Lower lobe of right lung (tissue), 2 donors: ENCODE measurements around the gene ZNF462. TPM values are rescaled to one million over a fixed set of nuclear protein-coding genes. Genes with fewer than 3 reads are reported as not detected.

Source experiments
- ATAC-seq, 2 donors: fragments of 200-7000 bp; cut with Tn5 transposase; one replicate each; pipeline ENCODE4 v1.9.1; 2020 to 2022; ENCODE audit warnings: mild to moderate bottlenecking in 2 of 2, moderate library complexity in 2 of 2
- DNase-seq: peaks from one replicate; pipeline ENCODE4 v3.0.0-alpha.2; 2020
- H3K27ac ChIP-seq: fragments of 200-600 bp; one replicate; pipeline ENCODE4 v1.8.0; 2022
- H3K27me3 ChIP-seq: fragments of 200-600 bp; one replicate; pipeline ENCODE4 v1.8.0; 2022; ENCODE audit warnings: low read depth
- H3K36me3 ChIP-seq: fragments of 200-600 bp; one replicate; pipeline ENCODE4 v1.8.0; 2022; ENCODE audit warnings: mild to moderate bottlenecking
- H3K4me1 ChIP-seq: fragments of 200-600 bp; one replicate; pipeline ENCODE4 v1.8.0; 2022
- H3K4me3 ChIP-seq: fragments of 200-600 bp; one replicate; pipeline ENCODE4 v1.8.0; 2022; ENCODE audit warnings: mild to moderate bottlenecking
- H3K9me3 ChIP-seq: fragments of 200-600 bp; one replicate; pipeline ENCODE4 v1.8.0; 2022
- intact Hi-C: fragments of 100-400 bp; cut with DNase I; formaldehyde crosslinking; loops from one replicate; pipeline ENCODE4 v1.11.0; 2022
- total RNA-seq: library from RNA; stranded (reverse); fragmentation: NEBNext Ultra II Directional; extraction: Animal tissue kit (Norgen Biotek cat#: 25700); gene quantifications from one replicate; pipeline ENCODE4 v1.2.1, GENCODE V29; 2021
- TF ChIP-seq, protein P1 (sequence below): fragments of 200-600 bp; IDR thresholded peaks from one replicate; pipeline ENCODE4 v1.8.0; 2022; ENCODE audit warnings: antibody characterized with exemption, mild to moderate bottlenecking
- donor health status: DM: no; HTN: yes; CAD: no; lungs with severe emphysema.

ZNF462 gene
- total RNA-seq, 1 donor from 2014 or later: 24.4 TPM

DNA sequence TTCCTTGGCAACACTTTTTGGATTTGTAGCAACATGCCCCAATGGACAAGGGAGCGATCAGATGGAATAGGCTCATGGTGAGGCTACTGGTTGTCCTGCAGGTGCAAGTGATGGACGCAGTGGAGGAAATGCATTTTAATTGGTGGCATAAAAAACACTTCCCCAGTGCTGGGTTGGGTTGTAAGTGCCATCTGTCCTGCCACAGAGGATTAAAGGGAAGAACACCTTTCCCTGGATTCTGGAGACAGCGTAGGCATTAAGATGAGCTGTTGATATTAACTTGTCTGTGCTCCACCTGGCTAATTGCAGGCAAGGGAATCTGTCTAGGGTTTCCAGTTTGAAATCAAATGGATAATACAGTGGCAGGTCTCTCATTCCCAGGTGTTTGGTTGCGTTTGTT, 173.4 kb downstream of the ZNF462 start:
- Histone ChIP-seq H3K27ac (no peak overlapping the region), H3K27me3 (no peaks in the 10 kb centered on the region), H3K4me1 (no peaks in the 10 kb centered on the region), H3K36me3 (no peaks in the 10 kb centered on the region), H3K9me3 (no peaks in the 10 kb centered on the region), H3K4me3 (no peak overlapping the region)
- TF ChIP-seq, protein P1, sequence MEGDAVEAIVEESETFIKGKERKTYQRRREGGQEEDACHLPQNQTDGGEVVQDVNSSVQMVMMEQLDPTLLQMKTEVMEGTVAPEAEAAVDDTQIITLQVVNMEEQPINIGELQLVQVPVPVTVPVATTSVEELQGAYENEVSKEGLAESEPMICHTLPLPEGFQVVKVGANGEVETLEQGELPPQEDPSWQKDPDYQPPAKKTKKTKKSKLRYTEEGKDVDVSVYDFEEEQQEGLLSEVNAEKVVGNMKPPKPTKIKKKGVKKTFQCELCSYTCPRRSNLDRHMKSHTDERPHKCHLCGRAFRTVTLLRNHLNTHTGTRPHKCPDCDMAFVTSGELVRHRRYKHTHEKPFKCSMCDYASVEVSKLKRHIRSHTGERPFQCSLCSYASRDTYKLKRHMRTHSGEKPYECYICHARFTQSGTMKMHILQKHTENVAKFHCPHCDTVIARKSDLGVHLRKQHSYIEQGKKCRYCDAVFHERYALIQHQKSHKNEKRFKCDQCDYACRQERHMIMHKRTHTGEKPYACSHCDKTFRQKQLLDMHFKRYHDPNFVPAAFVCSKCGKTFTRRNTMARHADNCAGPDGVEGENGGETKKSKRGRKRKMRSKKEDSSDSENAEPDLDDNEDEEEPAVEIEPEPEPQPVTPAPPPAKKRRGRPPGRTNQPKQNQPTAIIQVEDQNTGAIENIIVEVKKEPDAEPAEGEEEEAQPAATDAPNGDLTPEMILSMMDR: no peak
- intact Hi-C loops: no loop called here
- DNase-seq (no peak), ATAC-seq (no peak)

DNA sequence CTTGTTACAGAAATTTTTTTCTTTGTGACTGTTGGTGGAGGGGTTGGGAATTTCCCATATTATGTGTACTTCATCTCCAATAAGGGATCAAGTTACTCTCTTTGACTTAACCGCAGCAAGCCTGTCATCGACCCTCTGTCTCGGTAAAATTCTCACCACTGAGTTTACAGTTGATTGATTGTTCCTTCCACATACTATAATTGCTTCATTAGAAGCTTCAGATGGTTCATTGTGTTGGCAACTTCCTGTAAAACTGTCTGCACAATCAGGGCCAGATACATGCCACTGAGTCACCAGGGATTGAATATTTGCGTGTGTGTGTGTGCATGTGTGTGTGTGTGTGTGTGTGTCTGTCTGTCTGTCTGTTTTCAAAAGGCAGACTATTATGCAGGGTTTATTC, 176.6 kb downstream of the ZNF462 start:
- intact Hi-C loops: no loop called here
- DNase-seq (no peak), ATAC-seq (no peak)

DNA sequence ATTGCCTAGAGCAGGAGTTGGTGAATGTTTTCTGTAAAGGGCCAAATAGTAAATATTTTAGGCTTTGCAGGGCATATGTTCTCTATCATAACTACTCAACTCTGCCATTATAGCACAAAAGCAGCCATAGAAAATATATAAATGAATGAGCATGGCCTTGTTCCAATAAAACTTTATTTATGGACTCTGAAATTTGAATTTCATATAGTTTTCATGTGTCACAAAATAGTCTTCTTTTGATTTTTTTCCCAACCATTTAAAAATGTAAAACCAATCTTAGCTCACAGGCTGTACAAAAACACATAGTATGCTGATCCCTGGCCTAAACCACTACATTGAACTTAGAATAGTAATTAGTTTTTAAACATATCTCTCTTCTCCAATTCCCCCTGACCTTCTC, 179.6 kb downstream of the ZNF462 start:
- TF ChIP-seq, protein P1: no peak
- intact Hi-C loops: no loop called here
- no peaks in the 10 kb centered on the region for H3K4me1 ChIP-seq
- H3K9me3 ChIP-seq: no peaks in the 10 kb centered on the region
- H3K27me3 ChIP-seq: no peaks in the 10 kb centered on the region
- no peak overlapping the region for H3K27ac ChIP-seq
- H3K36me3 ChIP-seq: no peaks in the 10 kb centered on the region
- no peak overlapping the region for H3K4me3 ChIP-seq
- DNase-seq: no peak
- ATAC-seq: no peak

More for the DNA sequence above, 176.6 kb downstream of the ZNF462 start:
- Histone ChIP-seq H3K9me3 (no peaks in the 10 kb centered on the region), H3K4me1 (no peaks in the 10 kb centered on the region), H3K36me3 (no peaks in the 10 kb centered on the region), H3K27ac (no peak overlapping the region), H3K27me3 (no peaks in the 10 kb centered on the region), H3K4me3 (no peak overlapping the region)
- TF ChIP-seq, protein P1: no peak

DNA sequence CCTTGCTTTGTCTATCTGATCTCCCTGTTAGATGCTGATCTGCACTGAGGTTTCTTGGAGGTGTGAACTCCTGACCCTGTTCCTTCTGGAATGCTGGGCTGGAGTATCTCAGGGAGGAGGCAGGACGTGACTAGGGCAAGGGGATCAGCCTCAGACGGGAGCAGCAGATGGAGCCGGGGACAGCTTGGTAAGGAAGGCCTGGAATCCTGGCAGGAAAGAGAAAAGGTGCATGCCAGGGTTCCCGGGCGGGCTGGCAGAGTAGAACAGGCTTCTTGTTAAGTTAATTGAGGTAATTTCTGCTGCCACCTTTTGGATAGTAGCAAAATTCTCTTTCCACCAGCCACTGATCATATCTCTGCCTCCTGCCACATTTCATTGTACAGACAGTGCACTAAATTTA, 180.9 kb downstream of the ZNF462 start:
- ATAC-seq (no peak), DNase-seq (no peak)
- intact Hi-C loops: no loop called here
- Histone ChIP-seq H3K4me1 (no peaks in the 10 kb centered on the region), H3K27ac (no peak overlapping the region), H3K4me3 (no peak overlapping the region), H3K27me3 (no peaks in the 10 kb centered on the region), H3K9me3 (no peaks in the 10 kb centered on the region), H3K36me3 (no peaks in the 10 kb centered on the region)
- TF ChIP-seq, protein P1: no peak

DNA sequence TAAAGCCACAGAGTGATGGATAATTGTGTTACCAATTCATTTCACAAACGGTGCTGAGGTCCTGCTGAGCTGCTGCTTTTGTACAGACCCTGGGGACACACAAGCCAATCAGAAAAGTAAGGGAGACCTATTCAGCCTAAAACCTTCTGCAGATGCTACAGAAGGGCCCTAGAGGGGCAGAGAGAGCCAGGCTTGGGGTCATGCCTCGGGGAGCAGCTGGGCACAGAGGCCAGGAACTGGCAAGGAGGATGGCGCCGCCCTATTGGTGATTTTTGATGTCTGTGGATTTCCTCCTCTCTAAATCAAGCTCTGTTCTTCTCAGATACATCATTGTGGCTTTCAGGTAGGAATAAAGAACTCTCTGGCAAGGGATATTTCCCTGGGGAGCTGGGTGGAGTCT, 181.9 kb downstream of the ZNF462 start:
- no peak overlapping the region for H3K4me3 ChIP-seq
- no peaks in the 10 kb centered on the region for H3K4me1 ChIP-seq
- ATAC-seq (no peak), DNase-seq (no peak)
- no peaks in the 10 kb centered on the region for H3K36me3 ChIP-seq
- no peak overlapping the region for H3K27ac ChIP-seq
- TF ChIP-seq, protein P1: no peak
- intact Hi-C loops: no loop called here
- H3K27me3 ChIP-seq: no peaks in the 10 kb centered on the region
- no peaks in the 10 kb centered on the region for H3K9me3 ChIP-seq

DNA sequence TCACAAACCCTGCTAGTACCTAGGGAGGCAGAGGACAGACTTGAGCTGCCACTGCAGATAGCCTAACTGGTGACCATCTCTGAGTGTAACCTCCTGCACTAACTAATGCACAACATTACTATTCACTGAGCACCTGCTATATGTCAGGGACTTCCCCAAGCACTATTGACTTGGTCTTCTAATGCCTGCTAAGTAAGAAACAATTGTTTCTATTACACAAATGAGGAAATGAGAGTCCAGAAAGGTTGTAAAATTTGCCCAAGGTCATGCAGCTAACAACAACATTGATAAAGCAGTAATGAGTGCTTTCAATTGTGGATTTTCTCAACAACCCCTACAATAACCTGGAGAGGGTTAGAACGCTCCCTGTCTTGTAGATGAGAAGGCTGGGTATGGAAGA, 183.7 kb downstream of the ZNF462 start:
- no peak overlapping the region for H3K4me3 ChIP-seq
- H3K9me3 ChIP-seq: no peaks in the 10 kb centered on the region
- ATAC-seq: no peak
- no peaks in the 10 kb centered on the region for H3K36me3 ChIP-seq
- intact Hi-C loops: no loop called here
- TF ChIP-seq, protein P1: no peak
- no peaks in the 10 kb centered on the region for H3K4me1 ChIP-seq
- no peak for DNase-seq
- no peaks in the 10 kb centered on the region for H3K27me3 ChIP-seq
- no peak overlapping the region for H3K27ac ChIP-seq
